Keratinocyte (primary cell): ENCODE data around the gene PAN3. TPM values are rescaled to one million over a fixed set of nuclear protein-coding genes. Genes with fewer than 3 reads are reported as not detected.

Source experiments
- DNase-seq: peaks from one replicate; pipeline ENCODE4 v3.0.0-alpha.2; 2011; ENCODE audit warnings: low read depth, missing footprints, low spot score
- FAIRE-seq: peaks from 2 replicates; lab custom pipeline; 2011; peaks lifted over from hg19 to GRCh38; lab: Jason Lieb, UNC
- H2AFZ ChIP-seq: 2 replicates; pipeline ENCODE4 v1.6.0; 2012; ENCODE audit warnings: low read length, control low read depth, inconsistent platforms; ENCODE audit not compliant: control insufficient read depth
- H3K27ac ChIP-seq: 2 replicates; pipeline ENCODE4 v1.5.1; 2011; ENCODE audit warnings: low read length; ENCODE audit not compliant: control insufficient read depth, insufficient read depth
- H3K27me3 ChIP-seq: 3 replicates; pipeline ENCODE4 v1.6.0; 2011; ENCODE audit warnings: low read length; ENCODE audit not compliant: control insufficient read depth, insufficient read depth; ENCODE audit errors: extremely low read depth
- H3K36me3 ChIP-seq, 2 experiments: 2 replicates in 1 of 2; 3 replicates in 1 of 2; pipeline ENCODE4 v1.5.1; 2011; ENCODE audit warnings: low read length in 2 of 2, mild to moderate bottlenecking in 1 of 2; ENCODE audit not compliant: control insufficient read depth in 2 of 2, insufficient read depth in 2 of 2; ENCODE audit errors: extremely low read depth in 1 of 2
- H3K4me1 ChIP-seq: 3 replicates; pipeline ENCODE4 v1.5.1; 2011; ENCODE audit warnings: low read length; ENCODE audit not compliant: control insufficient read depth, insufficient read depth; ENCODE audit errors: extremely low read depth
- H3K4me2 ChIP-seq: 3 replicates; pipeline ENCODE4 v1.6.0; 2011; ENCODE audit warnings: low read depth, low read length; ENCODE audit not compliant: control insufficient read depth, insufficient read depth; ENCODE audit errors: extremely low read depth
- H3K4me3 ChIP-seq, 3 experiments: fragments of 200-600 bp in 1 of 3; sonication (generic) in 1 of 3; 2 replicates in 2 of 3; 3 replicates in 1 of 3; pipeline ENCODE4 v1.5.1; 2011 to 2016; ENCODE audit warnings: low read length in 3 of 3, mild to moderate bottlenecking in 3 of 3, control low read depth in 2 of 3, inconsistent platforms in 1 of 3, low read depth in 1 of 3, mixed read lengths in 1 of 3, mixed run types in 1 of 3, moderate library complexity in 1 of 3; ENCODE audit not compliant: control insufficient read depth in 2 of 3, insufficient read depth in 2 of 3; ENCODE audit errors: extremely low read depth in 1 of 3
- H3K79me2 ChIP-seq: 2 replicates; pipeline ENCODE4 v1.6.0; 2012; ENCODE audit warnings: low read length; ENCODE audit not compliant: control insufficient read depth, insufficient read depth
- H3K9ac ChIP-seq: 3 replicates; pipeline ENCODE4 v1.6.0; 2011; ENCODE audit warnings: low read length; ENCODE audit not compliant: control insufficient read depth, insufficient read depth; ENCODE audit errors: extremely low read depth
- H3K9me1 ChIP-seq: 3 replicates; pipeline ENCODE4 v1.6.0; 2011; ENCODE audit warnings: low read length; ENCODE audit not compliant: control insufficient read depth, insufficient read depth; ENCODE audit errors: extremely low read depth
- H3K9me3 ChIP-seq: 2 replicates; pipeline ENCODE4 v1.5.1; 2012; ENCODE audit warnings: low read depth, low read length; ENCODE audit not compliant: control insufficient read depth
- H4K20me1 ChIP-seq: 3 replicates; pipeline ENCODE4 v1.6.0; 2011; ENCODE audit warnings: low read length; ENCODE audit not compliant: control insufficient read depth, insufficient read depth; ENCODE audit errors: extremely low read depth
- EZH2 ChIP-seq: IDR thresholded peaks from one replicate; pipeline ENCODE4 v1.6.1; 2012; ENCODE audit warnings: inconsistent platforms, mild to moderate bottlenecking, low read length, moderate library complexity
- dilution Hi-C: fragments of 300-500 bp; cut with MboI; formaldehyde crosslinking; loops from one replicate; pipeline ENCODE4 v1.7.0; 2020; ENCODE audit warnings: low sequenced_read_pairs; ENCODE audit not compliant: extremely low pct_ligation_motif_present
- polyA plus RNA-seq, 5 experiments: library from polyadenylated mRNA; depleted of rRNA in 3 of 5; stranded (reverse) in 3 of 5; stranded (forward) in 1 of 5; unstranded in 1 of 5; fragments of >200 nt; gene quantifications; 1 replicate in 1 of 5; 2 replicates in 3 of 5; 3 replicates in 1 of 5; pipeline versions ENCODE4 v1.2.1 to v1.2.3, GENCODE V29; 2011 to 2012; ENCODE audit warnings: missing spikeins in 2 of 5, low read depth in 1 of 5, low replicate concordance in 1 of 5
- TF ChIP-seq, protein P1 (sequence below), 3 experiments: IDR thresholded peaks in 1 of 3; conservative IDR thresholded peaks in 1 of 3; optimal IDR thresholded peaks in 1 of 3; 2 replicates in 2 of 3; 3 replicates in 1 of 3; pipeline versions ENCODE3 to v1.5.1; 2011; ENCODE audit warnings: low read length in 3 of 3, mild to moderate bottlenecking in 3 of 3, moderate library complexity in 2 of 3, control low read depth in 1 of 3, inconsistent platforms in 1 of 3; ENCODE audit not compliant: insufficient read depth in 2 of 3; ENCODE audit errors: extremely low read depth in 1 of 3

Gene PAN3
- polyA plus RNA-seq, 1 donor (not counting 4 experiments of a cell fraction or from before 2014, with no cell fraction given): 16.8 TPM

GRCh38 chr13:28320884-28321574 lies 182.7 kb downstream of the PAN3 start:
- no peaks in the 10 kb centered on the region for H3K27me3 ChIP-seq
- H3K9me1 ChIP-seq: no peaks in the 10 kb centered on the region
- no peak for DNase-seq
- TF ChIP-seq EZH2: no peak
- TF ChIP-seq, protein P1, sequence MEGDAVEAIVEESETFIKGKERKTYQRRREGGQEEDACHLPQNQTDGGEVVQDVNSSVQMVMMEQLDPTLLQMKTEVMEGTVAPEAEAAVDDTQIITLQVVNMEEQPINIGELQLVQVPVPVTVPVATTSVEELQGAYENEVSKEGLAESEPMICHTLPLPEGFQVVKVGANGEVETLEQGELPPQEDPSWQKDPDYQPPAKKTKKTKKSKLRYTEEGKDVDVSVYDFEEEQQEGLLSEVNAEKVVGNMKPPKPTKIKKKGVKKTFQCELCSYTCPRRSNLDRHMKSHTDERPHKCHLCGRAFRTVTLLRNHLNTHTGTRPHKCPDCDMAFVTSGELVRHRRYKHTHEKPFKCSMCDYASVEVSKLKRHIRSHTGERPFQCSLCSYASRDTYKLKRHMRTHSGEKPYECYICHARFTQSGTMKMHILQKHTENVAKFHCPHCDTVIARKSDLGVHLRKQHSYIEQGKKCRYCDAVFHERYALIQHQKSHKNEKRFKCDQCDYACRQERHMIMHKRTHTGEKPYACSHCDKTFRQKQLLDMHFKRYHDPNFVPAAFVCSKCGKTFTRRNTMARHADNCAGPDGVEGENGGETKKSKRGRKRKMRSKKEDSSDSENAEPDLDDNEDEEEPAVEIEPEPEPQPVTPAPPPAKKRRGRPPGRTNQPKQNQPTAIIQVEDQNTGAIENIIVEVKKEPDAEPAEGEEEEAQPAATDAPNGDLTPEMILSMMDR (optimal IDR thresholded peaks at IDR 0.05 in 1 of 3, IDR thresholded peaks at IDR 0.05 in 1 of 3, conservative IDR thresholded peaks at IDR 0.05 in 1 of 3; ENCODE audit: extremely low read depth in 1 of 3, insufficient read depth in 2 of 3, low read length in 3 of 3): no peak
- dilution Hi-C loops: no loop called here
- no peaks in the 10 kb centered on the region for H3K4me1 ChIP-seq
- no peak overlapping the region for H3K4me3 ChIP-seq
- H4K20me1 ChIP-seq: no peaks in the 10 kb centered on the region
- FAIRE-seq: no peak
- no peaks in the 10 kb centered on the region for H3K79me2 ChIP-seq
- no peak overlapping the region for H3K9ac ChIP-seq
- no peak overlapping the region for H3K27ac ChIP-seq
- H3K9me3 ChIP-seq: no peaks in the 10 kb centered on the region
- no peak overlapping the region for H3K4me2 ChIP-seq
- H2AFZ ChIP-seq: no peak overlapping the region
- H3K36me3 ChIP-seq: no peaks in the 10 kb centered on the region

- TF ChIP-seq EZH2: no peak
- TF ChIP-seq, protein P1 (optimal IDR thresholded peaks at IDR 0.05 in 1 of 3, IDR thresholded peaks at IDR 0.05 in 1 of 3, conservative IDR thresholded peaks at IDR 0.05 in 1 of 3; ENCODE audit: extremely low read depth in 1 of 3, insufficient read depth in 2 of 3, low read length in 3 of 3): no peak
- DNase-seq (no peak), FAIRE-seq (no peak)
- no peaks in the 10 kb centered on the region for H3K9me1 ChIP-seq
- H3K4me2 ChIP-seq: no peak overlapping the region
- dilution Hi-C loops: no loop called here
- H3K9me3 ChIP-seq: no peaks in the 10 kb centered on the region
- H3K9ac ChIP-seq: no peak overlapping the region
- no peaks in the 10 kb centered on the region for H3K27me3 ChIP-seq
- H3K4me3 ChIP-seq: no peak overlapping the region
- no peaks in the 10 kb centered on the region for H3K4me1 ChIP-seq
- H3K79me2 ChIP-seq: no peaks in the 10 kb centered on the region
- H3K27ac ChIP-seq: no peak overlapping the region
- no peak overlapping the region for H2AFZ ChIP-seq
- no peaks in the 10 kb centered on the region for H3K36me3 ChIP-seq
- H4K20me1 ChIP-seq: no peaks in the 10 kb centered on the region
These were observed 183.4 kb downstream of the PAN3 start for GRCh38 chr13:28321756-28322155.
